ENCODE measurements around the gene ERFL.
"Not testable (repeated sequence)": the region's sequence is repeated elsewhere in the genome, so short reads cannot be mapped to it uniquely, and the experiment has no call there.

- TF ChIP-seq CTCF (conservative IDR thresholded peaks at IDR 0.05); EZH2 (IDR thresholded peaks at IDR 0.05; ENCODE audit: low read depth): not testable (repeated sequence)
Measured at GRCh38 chr19:41875973-41876372, 52.3 kb downstream of the ERFL start.
